Measurements from ENCODE around the gene PDGFRB.

The PDGFRB gene

DNA sequence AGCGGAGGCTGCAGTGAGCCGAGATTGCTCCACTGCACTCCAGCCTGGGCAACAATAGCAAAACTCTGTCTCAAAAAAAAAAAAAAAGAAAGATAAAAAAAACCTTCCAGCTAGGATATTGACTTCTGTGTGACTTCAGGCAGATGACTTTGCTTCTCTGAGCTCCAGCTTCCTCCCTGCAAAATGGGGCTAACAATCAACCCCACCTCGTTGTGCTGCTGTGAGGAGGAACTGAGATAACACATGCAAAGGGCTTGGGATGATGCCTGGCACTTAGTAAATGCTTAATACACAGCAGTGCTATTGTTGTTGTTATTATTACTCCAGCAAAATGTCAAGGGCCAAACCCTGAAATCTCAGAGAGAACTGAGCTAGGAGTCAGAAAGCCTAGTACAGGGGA is 7.4 kb upstream of the PDGFRB start:
- no peak for DNase-seq (ENCODE audit: low read depth, low spot score)

- no peak for DNase-seq (ENCODE audit: low read depth, low spot score)
Observed at GRCh38 chr5:150162142-150162513, 6.5 kb upstream of the PDGFRB start.

GRCh38 chr5:150161242-150162141 is 5.8 kb upstream of the PDGFRB start:
- no peak for DNase-seq (ENCODE audit: low read depth, low spot score)

- DNase-seq (ENCODE audit: low read depth, low spot score): no peak
Observed at GRCh38 chr5:150160448-150161081, 4.9 kb upstream of the PDGFRB start.

- no peak for DNase-seq (ENCODE audit: low read depth, low spot score)
Observed at GRCh38 chr5:150159741-150160179, 4.1 kb upstream of the PDGFRB start.

- DNase-seq (ENCODE audit: low read depth, low spot score): no peak
Observed at GRCh38 chr5:150159031-150159430, 3.4 kb upstream of the PDGFRB start.

DNA sequence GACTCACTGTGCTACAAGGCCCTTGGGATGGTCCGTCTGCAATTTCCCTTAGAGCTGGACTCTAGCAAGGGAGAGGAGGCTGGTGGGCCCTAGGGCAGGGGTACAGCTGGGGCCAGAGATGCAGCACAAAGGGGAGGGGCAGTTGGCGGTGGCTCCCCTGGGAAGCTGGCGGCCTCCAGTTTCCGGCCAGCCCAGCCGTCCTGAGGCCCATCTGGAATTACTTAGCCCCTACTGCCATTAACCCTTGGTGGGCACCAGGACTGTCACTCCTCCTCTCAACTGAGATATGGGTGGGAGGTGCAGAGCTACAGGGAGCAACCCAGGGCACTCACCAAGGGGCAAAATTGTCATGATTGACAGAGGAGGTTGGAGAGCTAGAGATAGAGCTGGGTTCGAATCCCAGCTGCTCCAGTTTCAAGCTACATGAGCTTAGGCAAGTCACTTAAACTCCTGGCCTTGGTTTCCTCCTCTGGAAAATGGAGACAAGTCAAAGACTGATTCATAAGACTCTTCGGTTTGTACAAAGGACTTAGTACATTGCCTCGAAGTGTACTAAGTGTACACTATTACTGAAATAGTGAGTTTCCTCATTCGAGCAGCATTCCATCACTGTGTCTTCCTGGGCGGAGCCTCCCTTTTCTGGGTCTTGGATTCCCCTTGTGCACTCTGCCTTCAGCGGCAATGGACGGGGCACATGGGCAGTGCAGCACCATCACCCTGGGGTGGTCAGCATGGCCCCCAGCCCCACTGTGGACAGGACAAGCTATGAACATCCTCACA is 2.7 kb upstream of the PDGFRB start:
- DNase-seq (ENCODE audit: low read depth, low spot score): no peak

- no peak for DNase-seq (ENCODE audit: low read depth, low spot score)
Observed at GRCh38 chr5:150157168-150157567, 1.5 kb upstream of the PDGFRB start.

- no peak for DNase-seq (ENCODE audit: low read depth, low spot score)
Observed at GRCh38 chr5:150156540-150156939, 895 bp upstream of the PDGFRB start.

DNA sequence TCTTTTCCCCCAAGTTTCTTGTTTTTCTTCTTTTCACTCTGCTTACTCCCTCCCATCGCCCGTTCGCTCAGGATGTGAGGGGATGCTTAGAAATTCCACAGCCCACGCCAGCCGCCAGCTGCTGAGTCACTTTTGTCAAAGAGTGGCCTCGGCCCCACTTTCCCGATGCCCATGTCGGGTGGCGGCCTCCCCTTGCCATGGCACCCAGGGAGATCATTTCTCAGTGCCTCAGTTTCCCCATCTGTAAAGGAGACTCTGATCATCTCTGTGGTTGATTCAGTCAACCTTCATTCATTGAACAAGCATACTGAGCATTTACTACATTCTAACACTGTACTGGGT is 353 bp upstream of the PDGFRB start:
- no peak for DNase-seq (ENCODE audit: low read depth, low spot score)

DNA sequence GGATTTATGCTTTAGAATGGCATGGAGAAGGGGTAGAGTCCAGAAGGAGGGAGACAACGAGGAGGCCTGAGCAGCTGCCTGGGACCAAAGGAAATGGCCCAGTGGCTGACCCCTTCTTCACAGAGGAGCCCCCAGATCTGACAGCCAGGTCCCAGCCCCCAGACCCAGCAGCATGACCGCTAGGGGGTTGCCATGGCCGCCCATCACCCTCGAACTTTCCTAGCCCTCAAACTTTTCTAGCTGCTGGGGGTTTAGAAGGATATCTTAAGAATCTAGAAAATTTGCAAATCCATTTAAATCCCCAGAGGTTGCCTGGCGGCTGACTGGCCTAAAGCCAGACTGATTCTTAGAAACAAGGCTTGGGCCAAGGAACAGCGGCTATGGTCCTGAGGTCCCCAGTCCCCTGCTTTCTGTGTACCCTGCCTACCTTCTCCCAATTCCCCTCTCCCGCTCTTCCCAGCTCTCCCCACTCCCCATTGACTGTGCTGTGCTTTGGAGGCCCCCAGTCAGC is 972 bp downstream of the PDGFRB start:
- no peak for DNase-seq (ENCODE audit: low read depth, low spot score)

DNA sequence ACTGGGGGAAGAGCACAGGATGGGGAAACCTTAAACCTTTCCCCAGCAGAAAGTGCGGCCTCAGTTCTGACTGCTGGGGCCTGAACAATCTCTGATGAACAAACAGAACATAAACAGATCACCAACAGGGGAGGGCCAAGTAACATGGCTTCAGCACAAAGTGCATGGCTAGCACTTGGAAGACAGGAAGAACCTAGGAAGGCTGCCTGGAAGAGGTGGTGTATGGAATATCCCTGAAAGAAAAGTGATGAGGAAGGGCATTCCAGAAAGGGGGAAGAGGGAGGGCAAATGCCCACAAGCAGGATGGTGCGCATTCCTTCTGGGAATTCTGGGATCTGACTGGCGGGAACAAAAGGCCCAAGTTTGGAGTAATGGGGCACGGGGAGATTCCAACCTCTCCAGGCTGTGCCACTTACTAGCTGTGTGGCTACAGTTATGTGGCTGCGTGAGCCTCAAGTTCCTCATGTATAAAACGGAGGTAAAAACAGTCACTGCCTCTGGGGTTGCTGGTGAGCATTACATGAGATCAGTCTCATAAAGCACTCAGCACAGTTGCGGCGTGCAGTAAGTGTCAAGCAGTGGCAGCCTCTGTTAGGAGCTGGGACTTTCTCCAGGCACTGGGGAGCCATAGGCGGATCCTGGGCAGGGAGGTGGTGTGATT is 1.6 kb downstream of the PDGFRB start:
- DNase-seq (ENCODE audit: low read depth, low spot score): no peak

DNA sequence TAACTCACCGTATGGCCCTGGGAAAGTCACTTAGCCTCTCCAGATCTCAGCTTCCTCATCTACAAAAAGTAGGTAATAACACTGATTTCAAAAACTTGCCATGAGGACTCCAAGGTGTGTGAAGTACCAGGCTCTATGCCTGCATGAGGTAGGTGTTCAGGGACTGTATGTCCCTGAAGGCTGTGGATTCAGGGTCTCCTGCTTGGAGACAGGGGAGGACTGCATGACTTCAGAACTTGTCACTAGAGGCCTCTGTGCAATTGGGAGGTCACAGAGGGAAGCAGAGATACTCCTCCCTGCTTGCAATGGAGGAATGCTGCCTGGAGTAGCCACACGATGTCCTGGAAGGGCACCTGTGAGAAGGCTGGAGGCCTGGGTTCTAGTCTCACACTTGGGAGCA is 2.2 kb downstream of the PDGFRB start:
- no peak for DNase-seq (ENCODE audit: low read depth, low spot score)

DNA sequence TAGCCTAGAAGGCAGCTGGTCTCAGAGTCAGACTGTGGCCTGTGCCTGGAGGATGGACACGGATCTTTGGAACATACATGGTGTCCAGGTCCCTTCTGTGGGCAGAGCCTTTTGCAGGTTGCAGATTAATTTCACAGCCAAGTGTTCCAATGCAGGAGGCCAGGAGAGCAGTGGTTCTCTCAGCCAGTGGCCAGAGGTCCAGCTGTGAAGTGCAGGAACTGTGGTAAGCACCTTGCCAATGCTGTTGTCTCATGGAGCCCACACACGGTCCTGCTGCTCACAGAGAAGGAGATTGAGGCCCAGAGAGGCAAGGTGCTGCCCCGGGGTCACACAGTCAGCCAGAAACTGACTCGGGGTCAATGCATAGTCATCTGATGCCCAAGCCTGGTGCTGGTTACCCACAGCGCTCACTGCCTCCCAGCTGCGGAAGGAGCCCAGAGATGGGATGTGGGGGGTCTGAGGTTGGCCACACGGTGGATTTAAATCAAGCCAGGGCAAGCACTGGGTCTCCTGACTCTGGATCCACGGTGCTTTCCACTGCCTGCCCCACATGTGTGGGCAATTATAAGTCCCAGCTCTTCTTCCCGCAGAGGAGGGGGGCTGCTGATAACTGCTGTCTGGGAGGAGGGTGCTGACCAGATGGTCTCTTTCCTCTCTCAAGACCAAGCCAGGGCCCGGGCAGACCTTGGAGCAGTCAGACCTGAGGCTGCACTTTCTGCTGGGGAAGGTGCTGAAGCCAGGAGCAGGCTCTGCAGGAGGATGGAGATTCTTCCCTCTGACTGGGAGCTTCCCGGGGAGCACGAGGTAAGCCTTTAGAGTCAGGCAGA is 2.8 kb downstream of the PDGFRB start:
- DNase-seq (ENCODE audit: low read depth, low spot score): no peak

GRCh38 chr5:150149618-150150017 is 6.0 kb downstream of the PDGFRB start:
- DNase-seq (ENCODE audit: low read depth, low spot score): no peak

DNA sequence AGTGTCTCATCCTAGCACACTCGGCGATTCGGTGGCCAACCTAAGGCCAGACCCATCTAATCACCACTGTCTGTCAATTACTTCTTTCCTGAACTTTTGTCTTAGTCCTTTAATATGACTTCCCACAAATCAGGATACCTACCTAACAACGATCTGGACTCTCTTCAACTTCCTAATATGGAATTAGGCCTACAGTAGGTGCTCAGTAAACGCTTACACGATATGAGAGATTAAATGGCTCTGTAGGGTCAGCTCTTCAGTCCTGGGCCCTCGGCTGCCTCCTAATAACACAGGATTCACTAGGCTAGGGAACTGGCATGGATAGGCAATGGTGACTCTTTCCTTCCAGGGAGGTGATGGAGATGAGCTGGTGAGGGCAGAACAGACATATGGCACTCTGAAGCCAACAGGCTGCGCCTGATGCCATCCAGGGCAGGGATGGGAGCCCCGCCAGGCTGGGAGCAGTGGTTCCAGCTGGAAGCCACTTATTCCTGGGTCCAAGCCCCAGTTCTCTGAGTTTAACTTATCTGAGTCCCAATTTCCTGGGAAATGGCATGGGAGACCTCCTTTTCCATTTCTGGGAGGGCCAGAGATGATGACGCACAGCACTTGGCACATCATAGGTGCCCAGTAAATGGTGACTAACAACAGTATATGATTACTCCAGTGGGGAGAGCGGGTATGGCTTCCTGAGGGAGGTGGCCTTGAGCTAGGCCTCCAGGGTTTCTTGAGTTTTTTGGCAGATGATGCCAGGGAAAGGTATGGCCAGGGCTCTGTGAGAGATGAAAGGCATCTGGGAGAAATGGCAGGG is 7.3 kb downstream of the PDGFRB start:
- DNase-seq (ENCODE audit: low read depth, low spot score): no peak

DNA sequence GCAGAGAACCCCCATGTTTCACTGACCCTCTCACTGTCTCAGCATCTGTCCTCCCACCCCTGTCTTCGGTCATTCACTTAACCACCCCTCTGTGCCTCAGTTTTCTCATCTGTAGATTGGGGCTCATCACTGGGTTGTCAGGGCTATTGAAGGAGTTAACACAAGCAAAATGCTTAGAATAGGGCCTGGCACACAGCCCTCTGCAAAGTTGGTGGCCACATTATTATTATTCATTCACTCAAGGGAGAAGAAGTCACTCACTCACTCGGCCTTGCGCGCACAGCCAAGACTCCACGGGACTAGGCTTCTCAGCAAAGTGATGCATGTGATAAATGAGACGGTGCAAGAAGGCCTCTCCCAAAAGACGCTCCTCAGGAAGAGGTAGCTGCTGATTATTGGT is 8.0 kb downstream of the PDGFRB start:
- no peak for DNase-seq (ENCODE audit: low read depth, low spot score)

DNA sequence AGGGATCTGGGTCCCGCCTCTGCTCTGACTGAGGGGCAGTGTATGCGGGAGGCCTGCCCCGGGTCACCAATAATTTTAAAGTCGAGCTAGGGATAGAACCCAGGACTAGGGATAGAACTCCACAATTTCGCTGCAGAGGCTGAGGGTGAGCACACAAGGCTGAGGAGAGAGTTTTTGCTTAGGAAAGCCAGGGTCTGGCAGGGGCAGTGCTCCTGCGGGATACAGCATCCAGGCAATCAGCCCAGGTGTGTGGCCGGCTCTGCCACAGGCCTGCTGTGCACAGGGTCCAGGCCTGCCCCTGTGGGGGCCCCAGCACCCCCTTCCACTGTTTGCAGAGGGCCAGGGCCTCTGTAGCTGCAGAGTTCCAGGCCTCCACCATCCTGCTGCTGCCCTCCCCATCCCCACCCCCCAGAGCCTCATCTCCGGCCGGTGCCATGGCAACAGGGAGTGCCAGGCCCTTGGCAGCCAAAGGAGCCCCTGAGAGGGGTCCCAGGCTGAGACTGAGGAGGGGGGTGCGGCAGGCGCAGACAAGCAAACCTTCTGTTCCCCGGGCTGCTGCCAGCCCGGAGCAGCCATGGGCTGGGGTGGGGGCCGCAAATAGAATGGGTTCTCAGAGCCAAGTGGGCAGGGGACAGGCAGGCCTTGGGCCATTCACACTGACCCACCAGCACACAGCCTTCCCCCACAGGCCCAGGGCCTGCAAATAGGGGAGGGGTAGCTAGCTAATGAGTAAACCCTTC is 8.6 kb downstream of the PDGFRB start:
- DNase-seq (ENCODE audit: low read depth, low spot score): no peak

DNA sequence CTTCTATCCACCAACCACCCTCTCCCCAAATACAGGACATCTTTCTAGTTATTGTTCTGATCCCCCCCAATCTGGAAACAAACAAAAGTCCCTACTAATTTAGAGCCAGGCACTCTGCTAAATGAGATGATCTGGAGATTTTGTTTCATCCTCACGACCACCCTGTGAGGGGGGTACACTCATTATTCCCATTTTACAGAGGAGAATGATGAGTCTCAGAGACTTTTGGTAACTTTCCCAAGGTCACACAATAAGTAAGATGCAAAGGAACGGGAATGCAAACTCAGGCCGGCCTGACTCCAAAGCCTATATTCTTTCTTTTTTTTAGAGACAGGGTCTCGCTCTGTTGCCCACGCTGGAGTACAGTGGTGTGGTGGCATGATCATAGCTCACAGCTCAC is 9.4 kb downstream of the PDGFRB start:
- no peak for DNase-seq (ENCODE audit: low read depth, low spot score)
